ENCODE data around the gene HLA-DQA2.
"Not testable (repeated sequence)": the region's sequence is repeated elsewhere in the genome, so short reads cannot be mapped to it uniquely, and the experiment has no call there.

HLA-DQA2 gene

GRCh38 chr6:32782923-32783322, 41.7 kb downstream of the HLA-DQA2 start:
- not testable (repeated sequence) for DNase-seq

- DNase-seq = peak; percentile 54
Observed at GRCh38 chr6:32785781-32786533, 44.8 kb downstream of the HLA-DQA2 start.

GRCh38 chr6:32790306-32790705, 49.1 kb downstream of the HLA-DQA2 start:
- DNase-seq = no peak

DNA sequence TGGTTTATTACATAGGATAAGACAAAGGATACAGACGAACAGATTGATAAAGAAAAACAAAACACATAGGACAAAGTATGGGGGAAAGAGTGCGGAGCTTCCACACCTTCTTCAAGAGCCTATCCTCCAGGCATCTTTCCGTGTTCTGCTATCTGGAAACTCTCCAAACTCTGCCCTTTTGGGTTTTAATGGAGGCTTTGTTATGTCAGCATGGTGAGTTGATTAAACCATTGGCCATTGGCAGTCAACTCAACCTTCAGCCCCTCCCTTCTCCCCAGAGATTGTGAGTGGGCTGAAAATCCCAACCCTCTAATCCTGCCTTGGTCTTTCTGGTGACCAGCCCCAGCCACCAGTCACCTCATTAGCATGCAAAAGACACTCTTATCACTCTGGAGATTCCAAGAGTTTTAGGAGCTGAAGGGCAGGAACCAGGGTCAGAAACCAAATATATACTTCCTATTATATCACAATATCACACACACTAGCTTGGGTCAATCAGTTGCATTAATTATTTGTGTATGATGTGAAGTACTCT, 51.8 kb downstream of the HLA-DQA2 start:
- DNase-seq = no peak

GRCh38 chr6:32794510-32794909, 53.3 kb downstream of the HLA-DQA2 start:
- no peak for DNase-seq
